GM18499 (cell line): ENCODE data around the gene PXN.

ENCODE experiments used
- ATAC-seq: cut with Tn5 transposase; IDR thresholded peaks from one replicate; pipeline ENCODE4 v1.9.1; 2021; ENCODE audit warnings: moderate number of reproducible peaks; ENCODE audit not compliant: insufficient read depth, unreplicated experiment

Gene PXN

GRCh38 chr12:120183211-120183631 lies 82.3 kb downstream of the PXN start:
- no peak for ATAC-seq

- ATAC-seq, result no peak
Observed at GRCh38 chr12:120181991-120182631, 83.4 kb downstream of the PXN start.

- ATAC-seq, result no peak
Observed at GRCh38 chr12:120180975-120181374, 84.6 kb downstream of the PXN start.

GRCh38 chr12:120175537-120175936 lies 90.0 kb downstream of the PXN start:
- no peak for ATAC-seq

GRCh38 chr12:120175062-120175461 lies 90.5 kb downstream of the PXN start:
- ATAC-seq, result no peak

GRCh38 chr12:120172053-120172452 lies 93.5 kb downstream of the PXN start:
- ATAC-seq, result no peak

- no peak for ATAC-seq
Observed at GRCh38 chr12:120170631-120171030, 94.9 kb downstream of the PXN start.

- no peak for ATAC-seq
Observed at GRCh38 chr12:120169946-120170345, 95.6 kb downstream of the PXN start.

GRCh38 chr12:120168337-120168736 lies 97.2 kb downstream of the PXN start:
- ATAC-seq, result no peak

GRCh38 chr12:120167529-120168095 lies 97.9 kb downstream of the PXN start:
- no peak for ATAC-seq

- no peak for ATAC-seq
Observed at GRCh38 chr12:120164293-120164692, 101.2 kb downstream of the PXN start.

- ATAC-seq, result no peak
Observed at GRCh38 chr12:120162763-120163162, 102.8 kb downstream of the PXN start.

- ATAC-seq, result no peak
Observed at GRCh38 chr12:120161852-120162251, 103.7 kb downstream of the PXN start.
